GM21515 (cell line): ENCODE measurements around the gene LEF1.

Experiments
- ATAC-seq: cut with Tn5 transposase; IDR thresholded peaks from one replicate; pipeline ENCODE4 v1.9.1; 2021; ENCODE audit not compliant: unreplicated experiment

LEF1 gene

GRCh38 chr4:108114503-108114902, 54.2 kb downstream of the LEF1 start:
- no peak for ATAC-seq

GRCh38 chr4:108113229-108113628, 55.5 kb downstream of the LEF1 start:
- no peak for ATAC-seq

- no peak for ATAC-seq
Measured at GRCh38 chr4:108111781-108112180, 57.0 kb downstream of the LEF1 start.

GRCh38 chr4:108110450-108110849, 58.3 kb downstream of the LEF1 start:
- ATAC-seq = peak; percentile 22

GRCh38 chr4:108109997-108110416, 58.7 kb downstream of the LEF1 start:
- ATAC-seq = peak; percentile 85

- no peak for ATAC-seq
Measured at GRCh38 chr4:108109111-108109510, 59.6 kb downstream of the LEF1 start.

- no peak for ATAC-seq
Measured at GRCh38 chr4:108107729-108108382, 60.9 kb downstream of the LEF1 start.

GRCh38 chr4:108107101-108107500, 61.6 kb downstream of the LEF1 start:
- ATAC-seq = no peak

- no peak for ATAC-seq
Measured at GRCh38 chr4:108106186-108106585, 62.5 kb downstream of the LEF1 start.

- ATAC-seq = no peak
Measured at GRCh38 chr4:108103099-108103862, 65.5 kb downstream of the LEF1 start.

GRCh38 chr4:108100827-108101226, 67.9 kb downstream of the LEF1 start:
- no peak for ATAC-seq

- no peak for ATAC-seq
Measured at GRCh38 chr4:108099838-108100237, 68.9 kb downstream of the LEF1 start.

GRCh38 chr4:108097990-108098553, 70.7 kb downstream of the LEF1 start:
- no peak for ATAC-seq

- no peak for ATAC-seq
Measured at GRCh38 chr4:108094923-108095482, 73.7 kb downstream of the LEF1 start.

- no peak for ATAC-seq
Measured at GRCh38 chr4:108094131-108094530, 74.6 kb downstream of the LEF1 start.

- no peak for ATAC-seq
Measured at GRCh38 chr4:108092288-108092687, 76.4 kb downstream of the LEF1 start.

GRCh38 chr4:108087293-108087967, 81.3 kb downstream of the LEF1 start:
- no peak for ATAC-seq

- no peak for ATAC-seq
Measured at GRCh38 chr4:108081256-108081655, 87.5 kb downstream of the LEF1 start.

GRCh38 chr4:108080747-108081146, 88.0 kb downstream of the LEF1 start:
- ATAC-seq = no peak

GRCh38 chr4:108078024-108078733, 90.6 kb downstream of the LEF1 start:
- ATAC-seq = no peak

GRCh38 chr4:108072300-108072699, 96.4 kb downstream of the LEF1 start:
- peak; percentile 73 for ATAC-seq
